ENCODE measurements around the gene PUSL1. TPM values are rescaled to one million over a fixed set of nuclear protein-coding genes. Genes with fewer than 3 reads are reported as not detected.

The PUSL1 gene
- polyA plus RNA-seq, 2 of the 4 experiments (the other 2 are of a cell fraction), result 7.4 to 14.6 TPM

GRCh38 chr1:1296070-1297061 lies 12.0 kb upstream of the PUSL1 start:
- no peaks in the 10 kb centered on the region for H3K4me1 ChIP-seq
- DNase-seq (ENCODE audit: low read depth in 1 of 2, low spot score in 1 of 2) (no peak), FAIRE-seq (no peak), ATAC-seq (no peak)
- CTCF ChIA-PET, result interaction anchor here (0.8 to 3.7 kb wide), 2 partner anchors 9 to 174 kb away, joined by 3 to 17 read pairs; no protein-coding TSS in a partner anchor
- 95% methylated on average over 43 of the region's 62 CpGs for WGBS (ENCODE audit: missing lambda C conversion rate)
- POLR2A ChIA-PET, result no interaction called here
- TF ChIP-seq ZSCAN20 (CRISPR knock-in tag; IDR thresholded peaks at IDR 0.05) (no peak), SREBF2 (IDR thresholded peaks at IDR 0.05) (no peak), GATA3 (IDR thresholded peaks at IDR 0.05; ENCODE audit: borderline replicate concordance) (no peak), HES2 (IDR thresholded peaks at IDR 0.05) (no peak), CBX2 (IDR thresholded peaks at IDR 0.05; ENCODE audit: borderline replicate concordance, low read depth) (no peak), RFX5 (IDR thresholded peaks at IDR 0.05) (no peak), ZNF302 (CRISPR knock-in tag; IDR thresholded peaks at IDR 0.05) (no peak), NR3C1 (IDR thresholded peaks at IDR 0.05) (no peak), HOXB13 (CRISPR knock-in tag; IDR thresholded peaks at IDR 0.05; ENCODE audit: low read depth) (no peak), NPAS2 (CRISPR knock-in tag; IDR thresholded peaks at IDR 0.05; ENCODE audit: borderline replicate concordance) (no peak), TP53 (CRISPR knock-in tag; IDR thresholded peaks at IDR 0.05) (no peak), FOXS1 (CRISPR knock-in tag; IDR thresholded peaks at IDR 0.05) (no peak), ELK1 (IDR thresholded peaks at IDR 0.05; ENCODE audit: low read depth, low read length) (no peak), HMGXB4 (CRISPR knock-in tag; IDR thresholded peaks at IDR 0.05; ENCODE audit: borderline replicate concordance) (no peak), RAD21 (conservative IDR thresholded peaks at IDR 0.05 in 1 of 2, IDR thresholded peaks at IDR 0.05 in 1 of 2) (no peak), POLR2A (IDR thresholded peaks at IDR 0.05; ENCODE audit: low read length) (no peak), JUN (IDR thresholded peaks at IDR 0.05) (no peak), MYC (IDR thresholded peaks at IDR 0.05; ENCODE audit: borderline replicate concordance, low read length) (no peak)
- H3K27ac ChIP-seq, result no peak overlapping the region
- H3K4me2 ChIP-seq, result no peak overlapping the region
- no peak overlapping the region for H3K4me3 ChIP-seq
- no peaks in the 10 kb centered on the region for H3K9me3 ChIP-seq

GRCh38 chr1:1297802-1298424 lies 10.5 kb upstream of the PUSL1 start:
- no peak overlapping the region for H3K4me2 ChIP-seq
- H3K4me1 ChIP-seq, result no peaks in the 10 kb centered on the region
- TF ChIP-seq SREBF2 (IDR thresholded peaks at IDR 0.05) (no peak), NFE2L2 (conservative IDR thresholded peaks at IDR 0.05; ENCODE audit: low read length) (no peak), HEYL (CRISPR knock-in tag; IDR thresholded peaks at IDR 0.05) (no peak), EHMT2 (IDR thresholded peaks at IDR 0.05; ENCODE audit: low read depth) (no peak), RARB (CRISPR knock-in tag; IDR thresholded peaks at IDR 0.05) (no peak), CBX2 (IDR thresholded peaks at IDR 0.05; ENCODE audit: borderline replicate concordance, low read depth) (no peak), HOXA7 (CRISPR knock-in tag; IDR thresholded peaks at IDR 0.05) (no peak), CHD2 (IDR thresholded peaks at IDR 0.05; ENCODE audit: low read length, partially characterized antibody) (no peak), MYC (IDR thresholded peaks at IDR 0.05; ENCODE audit: borderline replicate concordance, low read length) (no peak), ESRRA (IDR thresholded peaks at IDR 0.05; ENCODE audit: borderline replicate concordance, low read length) (no peak), RFX5 (IDR thresholded peaks at IDR 0.05) (no peak), NR3C1 (IDR thresholded peaks at IDR 0.05) (no peak)
- H3K9me3 ChIP-seq, result no peaks in the 10 kb centered on the region
- no peak overlapping the region for H3K27ac ChIP-seq
- 97% methylated on average over 6 of the region's 31 CpGs for WGBS (ENCODE audit: missing lambda C conversion rate)
- H3K4me3 ChIP-seq, result no peak overlapping the region
- no peak for FAIRE-seq
- POLR2A ChIA-PET, result no interaction called here
- CTCF ChIA-PET, result no interaction called here
- DNase-seq (ENCODE audit: low read depth in 1 of 2, low spot score in 1 of 2), result no peak
- ATAC-seq, result no peak
